ENCODE data around the gene CD320.
"Not testable (repeated sequence)": the region's sequence is repeated elsewhere in the genome, so short reads cannot be mapped to it uniquely, and the experiment has no call there.

GRCh38 chr19:8341504-8341903, 33.3 kb upstream of the CD320 start:
- TF ChIP-seq POLR2A, CTCF (IDR thresholded peaks at IDR 0.05): not testable (repeated sequence)
